ENCODE measurements around the gene NCKIPSD. TPM values are rescaled to one million over a fixed set of nuclear protein-coding genes. Genes with fewer than 3 reads are reported as not detected.
"Not testable (repeated sequence)": the region's sequence is repeated elsewhere in the genome, so short reads cannot be mapped to it uniquely, and the experiment has no call there.

Gene NCKIPSD
- total RNA-seq, result 4.2 and 5.2 TPM in 2 replicates

DNA sequence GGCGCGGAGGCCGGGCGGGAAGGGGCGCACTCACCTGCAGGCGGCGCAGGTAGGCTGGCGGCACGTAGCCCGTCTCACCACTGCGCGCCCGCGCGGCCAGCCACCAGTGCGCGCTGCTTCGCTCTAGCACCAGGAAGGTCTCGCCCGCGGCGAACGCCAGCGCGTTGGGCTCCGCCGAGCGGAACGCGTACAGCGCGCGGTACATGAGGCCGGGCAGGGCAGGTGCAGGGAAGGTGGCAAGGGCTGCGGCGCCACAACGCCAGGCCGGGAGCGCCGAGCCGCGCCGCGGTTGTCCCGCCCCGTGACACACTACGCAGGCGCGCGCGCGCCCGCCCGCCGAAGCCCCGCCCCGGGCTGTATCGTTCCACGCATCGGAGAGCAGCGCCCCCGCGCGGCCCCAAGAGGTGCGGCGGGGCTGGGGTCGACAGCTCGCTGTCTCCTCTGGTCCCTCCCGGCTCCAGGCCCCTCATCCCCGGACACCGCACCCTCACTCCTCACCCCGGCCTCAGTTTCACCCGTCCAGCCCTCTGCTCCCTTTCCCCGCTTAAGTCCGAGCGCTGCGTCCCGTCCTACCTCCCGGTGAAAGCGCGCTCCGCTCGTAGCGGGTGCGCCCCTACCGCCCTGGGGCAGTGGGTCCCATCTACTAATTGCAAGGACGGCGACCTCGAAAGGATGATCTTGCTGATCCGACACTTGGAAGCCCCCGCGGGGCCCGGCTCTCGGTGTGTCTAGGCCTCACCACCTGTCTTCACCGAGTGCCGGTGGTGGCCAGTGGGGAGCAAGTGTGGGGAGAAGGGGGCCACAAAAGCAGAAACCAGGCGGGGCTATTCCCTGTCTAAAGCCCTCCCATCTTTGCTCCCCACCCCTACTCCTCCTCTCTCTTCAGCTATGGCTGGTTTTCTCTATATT lies at the start of gene NCKIPSD:
Gene NCKIPSD (minus strand): TSS at position 313 of the 909 bp plus-strand sequence. CDS start 108 bp downstream, at position 205.
- DNase-seq (ENCODE audit: low read depth in 2 of 2), result peak; percentile 83 to 91

DNA sequence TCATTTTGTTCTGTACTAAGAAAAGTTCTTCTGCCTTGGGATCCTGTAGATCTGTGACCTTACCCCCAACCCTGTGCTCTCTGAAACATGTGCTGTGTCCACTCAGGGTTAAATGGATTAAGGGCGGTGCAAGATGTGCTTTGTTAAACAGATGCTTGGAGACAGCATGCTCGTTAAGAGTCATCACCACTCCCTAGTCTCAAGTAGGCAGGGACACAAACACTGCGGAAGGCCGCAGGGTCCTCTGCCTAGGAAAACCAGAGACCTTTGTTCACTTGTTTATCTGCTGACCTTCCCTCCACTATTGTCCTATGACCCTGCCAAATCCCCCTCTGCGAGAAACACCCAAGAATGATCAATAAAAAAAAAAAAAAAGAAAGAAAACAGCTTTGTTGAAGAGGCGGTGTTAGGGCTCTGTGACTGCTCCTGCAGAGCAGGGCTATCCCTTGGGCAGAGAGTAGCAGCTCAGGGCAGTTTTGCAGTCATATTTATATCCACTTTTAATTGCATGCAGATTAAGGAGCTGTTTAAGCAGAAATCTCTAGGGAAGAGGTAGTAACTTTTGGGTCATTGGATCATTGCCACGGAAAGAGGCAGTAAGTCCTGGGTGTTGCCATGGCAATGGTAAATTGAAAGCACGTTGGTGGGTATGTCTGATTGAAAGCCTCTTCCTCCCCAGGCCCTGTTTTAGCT lies 49.5 kb upstream of the NCKIPSD start:
- DNase-seq (ENCODE audit: low read depth in 2 of 2), result not testable (repeated sequence)

DNA sequence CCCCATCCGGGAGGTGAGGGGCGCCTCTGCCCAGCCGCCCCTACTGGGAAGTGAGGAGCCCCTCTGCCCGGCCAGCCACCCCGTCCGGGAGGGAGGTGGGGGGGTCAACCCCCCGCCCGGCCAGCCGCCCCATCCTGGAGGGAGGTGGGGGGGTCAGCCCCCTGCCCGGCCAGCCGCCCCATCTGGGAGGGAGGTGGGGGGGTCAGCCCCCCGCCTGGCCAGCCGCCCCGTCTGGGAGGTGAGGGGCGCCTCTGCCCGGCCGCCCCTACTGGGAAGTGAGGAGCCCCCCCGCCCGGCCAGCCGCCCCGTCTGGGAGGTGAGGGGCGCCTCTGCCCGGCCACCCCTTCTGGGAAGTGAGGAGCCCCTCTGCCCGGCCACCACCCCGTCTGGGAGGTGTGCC lies 48.8 kb upstream of the NCKIPSD start:
- not testable (repeated sequence) for DNase-seq (ENCODE audit: low read depth in 2 of 2)

DNA sequence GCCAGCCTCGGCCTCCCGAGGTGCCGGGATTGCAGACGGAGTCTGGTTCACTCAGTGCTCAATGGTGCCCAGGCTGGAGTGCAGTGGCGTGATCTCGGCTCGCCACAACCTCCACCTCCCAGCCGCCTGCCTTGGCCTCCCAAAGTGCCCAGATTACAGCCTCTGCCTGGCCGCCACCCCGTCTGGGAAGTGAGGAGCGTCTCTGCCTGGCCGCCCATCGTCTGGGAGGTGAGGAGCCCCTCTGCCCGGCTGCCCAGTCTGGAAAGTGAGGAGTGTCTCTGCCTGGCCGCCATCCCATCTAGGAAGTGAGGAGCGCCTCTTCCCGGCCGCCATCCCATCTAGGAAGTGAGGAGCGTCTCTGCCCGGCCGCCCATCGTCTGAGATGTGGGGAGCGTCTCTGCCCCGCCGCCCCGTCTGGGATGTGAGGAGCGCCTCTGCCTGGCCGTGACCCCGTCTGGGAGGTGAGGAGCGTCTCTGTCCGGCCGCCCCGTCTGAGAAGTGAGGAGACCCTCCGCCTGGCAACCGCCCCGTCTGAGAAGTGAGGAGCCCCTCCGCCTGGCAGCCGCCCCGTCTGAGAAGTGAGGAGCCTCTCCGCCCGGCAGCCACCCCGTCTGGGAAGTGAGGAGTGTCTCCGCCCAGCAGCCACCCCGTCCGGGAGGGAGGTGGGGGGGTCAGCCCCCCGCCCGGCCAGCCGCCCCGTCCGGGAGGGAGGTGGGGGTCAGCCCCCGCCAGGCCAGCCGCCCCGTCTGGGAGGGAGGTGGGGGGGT lies 48.2 kb upstream of the NCKIPSD start:
- not testable (repeated sequence) for DNase-seq (ENCODE audit: low read depth in 2 of 2)

- DNase-seq (ENCODE audit: low read depth in 2 of 2), result no peak
Observed at GRCh38 chr3:48727511-48727910, 41.8 kb upstream of the NCKIPSD start.

GRCh38 chr3:48725185-48725855 lies 39.6 kb upstream of the NCKIPSD start:
- not testable (repeated sequence) for DNase-seq (ENCODE audit: low read depth in 2 of 2)

- DNase-seq (ENCODE audit: low read depth in 2 of 2), result no peak
Observed at GRCh38 chr3:48723725-48724124, 38.0 kb upstream of the NCKIPSD start.

DNA sequence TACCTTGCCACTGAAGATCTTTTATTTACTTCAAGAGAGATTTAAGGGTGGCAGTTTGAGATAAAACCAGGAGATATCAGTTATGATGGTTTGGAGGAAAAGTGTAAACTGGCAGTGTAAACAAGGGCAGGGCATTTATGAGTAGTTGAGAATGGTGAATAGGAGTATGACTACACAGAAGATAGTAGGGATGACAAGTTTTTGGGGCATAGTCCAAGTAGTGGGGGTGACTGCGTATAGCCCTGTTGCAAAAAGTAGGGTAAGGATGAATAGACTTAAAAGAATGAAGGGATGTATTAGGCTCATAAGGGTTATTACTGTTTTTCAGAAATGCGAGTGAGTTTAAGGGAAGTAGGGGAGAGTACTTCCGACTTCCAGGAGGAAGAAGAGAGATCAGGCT lies 37.6 kb upstream of the NCKIPSD start:
- DNase-seq (ENCODE audit: low read depth in 2 of 2), result not testable (repeated sequence)

- DNase-seq (ENCODE audit: low read depth in 2 of 2), result peak; percentile 98 to 99
Observed at GRCh38 chr3:48716982-48717746, 31.4 kb upstream of the NCKIPSD start, which contains the start of gene IP6K2. TSS of gene IP6K2 (minus strand) at chr3:48717221. CDS start at chr3:48695291, 21,930 bp downstream.

DNA sequence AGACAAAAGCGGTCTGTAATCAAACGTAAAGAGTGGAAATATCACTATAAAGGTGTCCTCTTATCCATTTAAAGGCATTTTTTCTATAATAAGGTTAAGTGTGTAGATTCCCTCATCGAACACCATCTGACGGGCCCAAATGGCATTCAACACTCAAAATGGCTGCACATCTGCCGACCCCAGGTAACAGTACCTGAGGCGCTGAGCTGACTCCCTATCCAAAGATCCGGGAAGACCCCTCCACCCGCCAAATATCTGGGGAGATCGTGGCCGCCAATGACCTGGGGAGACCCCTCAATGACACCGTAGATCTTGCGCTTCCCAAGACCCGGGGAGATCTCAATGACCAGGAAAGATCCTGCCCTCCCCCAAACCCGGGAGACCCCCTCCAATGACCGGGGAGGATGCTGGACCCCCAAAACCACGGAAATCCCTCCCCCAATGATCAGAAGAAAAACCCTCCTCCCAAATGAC lies 30.8 kb upstream of the NCKIPSD start:
- peak; percentile 25 to 45 for DNase-seq (ENCODE audit: low read depth in 2 of 2)

DNA sequence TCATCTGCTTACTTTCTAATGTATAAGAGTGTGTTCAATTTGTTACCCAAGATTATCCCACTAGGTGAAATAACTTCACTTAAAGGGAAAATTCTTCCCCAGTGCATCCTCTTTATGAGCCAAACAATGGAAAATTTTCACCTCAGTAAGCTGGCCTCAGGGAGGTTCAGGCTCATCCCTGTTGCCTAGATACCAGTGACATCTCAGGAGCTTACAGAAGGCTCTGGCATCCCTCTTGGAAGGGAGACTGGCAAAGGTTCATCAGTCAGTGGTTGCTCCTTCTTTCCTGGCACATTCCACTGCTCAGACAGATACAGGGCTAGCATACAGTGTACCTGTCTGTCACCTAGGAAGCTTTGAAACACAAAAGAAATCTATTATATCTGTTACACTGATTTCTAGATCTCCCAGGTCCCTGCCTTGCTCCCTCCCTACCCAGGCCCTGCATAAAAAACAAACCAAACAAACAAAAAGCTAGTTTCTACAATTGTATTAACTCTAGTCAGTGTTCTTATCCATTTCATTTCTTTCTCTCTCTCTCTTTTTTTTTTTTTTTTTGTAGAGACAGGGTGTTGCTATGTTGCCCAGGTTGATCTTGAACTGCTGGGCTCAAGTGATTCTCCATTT lies 29.6 kb upstream of the NCKIPSD start:
- DNase-seq (ENCODE audit: low read depth in 2 of 2), result peak; percentile 47 to 61

DNA sequence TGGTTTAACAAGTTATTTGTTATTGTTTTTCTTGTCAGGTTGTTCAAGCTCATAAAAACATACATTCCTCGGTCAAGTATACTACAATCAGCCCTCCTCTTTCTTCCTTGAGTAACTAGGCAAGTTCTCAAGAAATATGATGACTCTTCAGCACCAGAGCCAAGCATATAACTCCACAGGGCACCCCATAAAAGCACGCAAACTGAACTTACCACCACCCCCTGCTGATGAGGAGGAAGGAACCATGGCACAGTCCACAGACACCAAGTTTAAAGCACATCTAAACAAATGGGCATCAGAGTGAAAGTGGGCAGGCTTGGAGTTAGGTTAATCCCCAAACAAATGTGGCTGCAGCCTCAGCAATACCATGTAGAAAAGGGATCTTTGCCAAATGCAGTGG lies 26.0 kb upstream of the NCKIPSD start:
- no peak for DNase-seq (ENCODE audit: low read depth in 2 of 2)

GRCh38 chr3:48709051-48709461 lies 23.3 kb upstream of the NCKIPSD start:
- DNase-seq (ENCODE audit: low read depth in 2 of 2), result no peak

GRCh38 chr3:48708481-48708889 lies 22.8 kb upstream of the NCKIPSD start:
- no peak for DNase-seq (ENCODE audit: low read depth in 2 of 2)

DNA sequence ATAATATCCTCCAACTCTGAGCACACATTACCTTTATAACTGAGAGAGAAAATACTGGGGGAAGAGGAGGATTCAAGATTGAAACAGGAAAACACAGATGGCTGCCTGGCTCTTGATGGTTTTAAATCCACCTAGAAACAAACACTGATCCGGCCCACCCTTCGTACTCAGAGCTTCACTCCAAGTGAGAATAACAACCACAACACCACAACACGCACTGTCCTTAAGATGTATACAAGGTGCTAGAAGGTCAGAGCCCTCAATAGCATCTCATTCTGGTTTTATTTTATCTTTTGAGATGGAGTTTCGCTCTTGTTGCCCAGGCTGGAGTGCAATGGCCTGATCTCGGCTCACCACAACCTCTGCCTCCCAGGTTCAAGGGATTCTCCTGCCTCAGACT lies 21.4 kb upstream of the NCKIPSD start:
- DNase-seq (ENCODE audit: low read depth in 2 of 2), result no peak

- no peak for DNase-seq (ENCODE audit: low read depth in 2 of 2)
Observed at GRCh38 chr3:48702320-48702920, 16.7 kb upstream of the NCKIPSD start.

GRCh38 chr3:48700731-48701405 lies 15.2 kb upstream of the NCKIPSD start:
- DNase-seq (ENCODE audit: low read depth in 2 of 2), result no peak

GRCh38 chr3:48698891-48699290 lies 13.2 kb upstream of the NCKIPSD start:
- no peak for DNase-seq (ENCODE audit: low read depth in 2 of 2)

DNA sequence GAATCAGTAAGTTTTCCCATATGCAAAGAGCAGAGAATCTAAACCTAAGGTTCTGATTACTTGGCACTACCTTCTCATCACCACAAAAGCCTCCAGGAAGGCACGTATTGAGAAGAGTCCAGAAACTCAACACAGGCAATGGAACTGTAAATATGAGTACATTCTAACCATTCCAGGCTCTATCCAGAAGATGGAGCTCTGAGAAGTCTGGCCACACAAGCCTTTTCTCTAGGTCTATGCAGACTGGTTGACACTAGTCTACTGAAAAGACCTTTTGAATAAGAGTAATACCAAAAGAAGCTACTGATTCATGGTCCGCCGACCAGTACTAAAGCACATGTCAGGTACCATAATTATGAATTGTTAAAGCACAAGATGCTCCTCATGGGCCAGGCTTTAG lies 12.2 kb upstream of the NCKIPSD start:
- DNase-seq (ENCODE audit: low read depth in 2 of 2), result no peak

Measured in lung microvascular endothelial cell (primary cell).